ENCODE data around the gene PDE6A. TPM values are rescaled to one million over a fixed set of nuclear protein-coding genes. Genes with fewer than 3 reads are reported as not detected.

Gene PDE6A
- total RNA-seq, 2 donors from 2014 or later, result not detected

GRCh38 chr5:149932445-149933350 is 11.9 kb downstream of the PDE6A start:
- 46 to 47% methylated on average over 25 of the region's 25 CpGs for WGBS, 2 donors
- intact Hi-C loops (cut with DNase I), result no loop called here
- Histone ChIP-seq H3K36me3 (replicated peaks in 1 of 2; ENCODE audit: insufficient read depth in 1 of 2, low read depth in 2 of 2) (no peaks in the 10 kb centered on the region), H3K27me3 (no peaks in the 10 kb centered on the region), H3K4me1 (peaks cover 6% of the 10 kb centered on the region), H3K9me3 (no peaks in the 10 kb centered on the region), H3K27ac (no peak overlapping the region), H3K4me3 (no peak overlapping the region)
- ATAC-seq (no peak), DNase-seq (peak; percentile 13 to 46 (median 28))
- TF ChIP-seq POLR2A (IDR thresholded peaks at IDR 0.05) (no peak), CTCF (IDR thresholded peaks at IDR 0.05) (peak in 6 of 7 experiments; percentile 39 to 53 (median 44))

- ATAC-seq (no peak), DNase-seq (no peak)
- no peak overlapping the region for H3K27ac ChIP-seq
- H3K36me3 ChIP-seq (replicated peaks in 1 of 2; ENCODE audit: insufficient read depth in 1 of 2, low read depth in 2 of 2), result no peaks in the 10 kb centered on the region
- no peaks in the 10 kb centered on the region for H3K27me3 ChIP-seq
- intact Hi-C loops (cut with DNase I), result no loop called here
- 65 to 78% methylated on average over 14 of the region's 14 CpGs for WGBS, 2 donors
- no peak overlapping the region for H3K4me3 ChIP-seq
- H3K9me3 ChIP-seq, result no peaks in the 10 kb centered on the region
- peaks cover under 1% of the 10 kb centered on the region for H3K4me1 ChIP-seq
- TF ChIP-seq POLR2A (IDR thresholded peaks at IDR 0.05) (no peak), CTCF (IDR thresholded peaks at IDR 0.05) (no peak)
Measured at GRCh38 chr5:149931992-149932436, 12.6 kb downstream of the PDE6A start.

DNA sequence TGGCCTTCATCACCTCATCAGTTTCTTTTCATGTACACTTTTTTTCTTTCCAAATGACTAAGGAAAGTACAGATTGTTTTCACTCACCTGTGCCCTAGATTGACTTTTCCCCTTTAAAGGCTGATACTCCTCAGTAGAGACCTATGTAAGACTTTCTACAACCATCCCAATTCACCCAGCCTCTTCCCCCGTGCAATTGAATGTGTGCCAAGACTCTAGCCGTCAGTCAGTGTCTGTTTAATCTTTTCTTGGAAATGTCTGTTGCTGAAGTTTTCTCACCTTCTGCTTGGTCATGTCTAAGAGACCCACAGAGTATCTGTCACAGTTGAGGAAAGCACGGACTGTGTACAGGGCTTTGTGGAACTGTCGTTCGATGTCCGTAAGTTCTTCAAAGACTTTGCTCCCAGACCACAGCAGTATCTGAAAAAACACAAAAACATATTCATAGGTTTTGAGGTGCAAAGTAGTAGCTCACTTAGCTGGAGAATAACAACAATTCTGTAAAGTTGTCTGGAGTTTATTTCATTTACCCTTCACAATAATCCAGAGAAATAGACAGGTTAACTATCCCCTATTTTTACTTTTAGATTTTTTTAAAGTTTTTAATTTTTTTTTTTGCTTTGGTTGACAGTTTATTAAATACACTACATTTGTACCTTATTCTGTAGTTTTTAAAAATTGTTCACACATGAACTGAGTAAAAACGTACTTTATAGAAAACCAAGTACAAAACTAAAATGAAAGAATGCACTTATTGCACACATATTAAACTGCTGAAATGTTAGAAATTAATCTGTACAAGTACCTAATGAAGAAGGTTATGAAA is 13.6 kb downstream of the PDE6A start:
- 61 to 63% methylated on average over 7 of the region's 7 CpGs for WGBS, 2 donors
- Histone ChIP-seq H3K9me3 (no peaks in the 10 kb centered on the region), H3K36me3 (replicated peaks in 1 of 2; ENCODE audit: insufficient read depth in 1 of 2, low read depth in 2 of 2) (no peaks in the 10 kb centered on the region), H3K27me3 (no peaks in the 10 kb centered on the region), H3K4me1 (no peaks in the 10 kb centered on the region), H3K27ac (peak overlapping the region in 3 of 4 donors; percentile 49 to 58 (median 57)), H3K4me3 (no peak overlapping the region)
- no peak for TF ChIP-seq POLR2A (IDR thresholded peaks at IDR 0.05)
- intact Hi-C loops (cut with DNase I), result no loop called here
- DNase-seq (no peak), ATAC-seq (no peak)

- no peak for TF ChIP-seq CTCF (IDR thresholded peaks at IDR 0.05)
- no peak for TF ChIP-seq POLR2A (IDR thresholded peaks at IDR 0.05)
- peak overlapping the region in 3 of 4 donors; percentile 49 to 58 (median 57) for H3K27ac ChIP-seq
- ATAC-seq (peak; percentile 65), DNase-seq (peak in 3 of 4 donors; percentile 22 to 39 (median 24))
- no peaks in the 10 kb centered on the region for H3K36me3 ChIP-seq (replicated peaks in 1 of 2; ENCODE audit: insufficient read depth in 1 of 2, low read depth in 2 of 2)
- H3K4me3 ChIP-seq, result no peak overlapping the region
- WGBS, 2 donors, result 42 to 56% methylated on average over 6 of the region's 6 CpGs
- H3K9me3 ChIP-seq, result no peaks in the 10 kb centered on the region
- no peaks in the 10 kb centered on the region for H3K27me3 ChIP-seq
- intact Hi-C loops (cut with DNase I), result no loop called here
- H3K4me1 ChIP-seq, result no peaks in the 10 kb centered on the region
Measured at GRCh38 chr5:149930043-149930748, 14.4 kb downstream of the PDE6A start.
